Liver (tissue), 9 donors: ENCODE data around the gene PRSS57. TPM values are rescaled to one million over a fixed set of nuclear protein-coding genes. Genes with fewer than 3 reads are reported as not detected.

Source experiments
- DNase-seq: peaks from one replicate; pipeline ENCODE4 v3.0.0-alpha.2; 2017; ENCODE audit warnings: low spot score
- H3K27ac ChIP-seq, 2 donors: one replicate each; pipeline ENCODE4 v1.7.0; 2013; ENCODE audit warnings: inconsistent platforms in 2 of 2, low read length in 2 of 2, control low read depth in 1 of 2, low read depth in 1 of 2, mild to moderate bottlenecking in 1 of 2
- H3K27me3 ChIP-seq, 4 donors: one replicate each; pipeline versions ENCODE4 v1.6.1 to v1.7.0; 2013; ENCODE audit warnings: low read length in 3 of 4, inconsistent platforms in 1 of 4, mild to moderate bottlenecking in 1 of 4, moderate library complexity in 1 of 4; ENCODE audit not compliant: control insufficient read depth in 4 of 4, insufficient read depth in 4 of 4
- H3K36me3 ChIP-seq, 4 donors: one replicate each; pipeline versions ENCODE4 v1.6.1 to v1.7.0; 2013; ENCODE audit warnings: low read length in 3 of 4, mild to moderate bottlenecking in 3 of 4, low read depth in 1 of 4, moderate library complexity in 1 of 4; ENCODE audit not compliant: control insufficient read depth in 4 of 4, insufficient read depth in 3 of 4
- H3K4me1 ChIP-seq, 4 donors: one replicate each; pipeline versions ENCODE4 v1.6.1 to v1.7.0; 2013; ENCODE audit warnings: low read length in 3 of 4, mild to moderate bottlenecking in 3 of 4, moderate library complexity in 1 of 4; ENCODE audit not compliant: control insufficient read depth in 4 of 4, insufficient read depth in 4 of 4
- H3K4me3 ChIP-seq, 3 donors: one replicate each; pipeline versions ENCODE4 v1.6.1 to v1.7.0; 2013; ENCODE audit warnings: low read length in 3 of 3, control low read depth in 1 of 3, low read depth in 1 of 3, mild to moderate bottlenecking in 1 of 3
- H3K9ac ChIP-seq, 2 donors: one replicate each; pipeline ENCODE4 v1.7.0; 2013; ENCODE audit warnings: low read length in 2 of 2, mild to moderate bottlenecking in 2 of 2, moderate library complexity in 2 of 2, control low read depth in 1 of 2, low read depth in 1 of 2
- H3K9me3 ChIP-seq, 4 donors: one replicate each; pipeline versions ENCODE4 v1.6.1 to v1.7.0; 2013; ENCODE audit warnings: low read length in 3 of 4; ENCODE audit not compliant: control insufficient read depth in 4 of 4
- EGR1 ChIP-seq, 2 donors: IDR thresholded peaks; 2 replicates each; pipeline ENCODE4 v1.6.1; 2016 to 2018; ENCODE audit warnings: antibody characterized with exemption in 2 of 2, low read depth in 2 of 2
- FOXA1 ChIP-seq: IDR thresholded peaks from 2 replicates; pipeline ENCODE4 v1.6.1; 2016; ENCODE audit warnings: antibody characterized with exemption
- FOXA2 ChIP-seq: IDR thresholded peaks from 2 replicates; pipeline ENCODE4 v1.6.1; 2016; ENCODE audit warnings: antibody characterized with exemption
- HNF4G ChIP-seq: IDR thresholded peaks from 2 replicates; pipeline ENCODE4 v1.6.1; 2016; ENCODE audit warnings: antibody characterized with exemption
- REST ChIP-seq: IDR thresholded peaks from 2 replicates; pipeline ENCODE4 v1.6.1; 2016; ENCODE audit warnings: antibody characterized with exemption, mild to moderate bottlenecking
- YY1 ChIP-seq: IDR thresholded peaks from 2 replicates; pipeline ENCODE4 v1.6.1; 2016; ENCODE audit warnings: antibody characterized with exemption, mild to moderate bottlenecking
- ZBTB33 ChIP-seq: IDR thresholded peaks from 2 replicates; pipeline ENCODE4 v1.6.1; 2016; ENCODE audit warnings: antibody characterized with exemption
- WGBS: extraction: QIAGEN DNeasy Blood & Tissue Kit; methylation state at CpG from one replicate; pipeline ENCODE4 v1.1.7; 2013; 5-methylcytosine and 5-hydroxymethylcytosine counted together
- polyA plus RNA-seq, 2 donors: library from polyadenylated mRNA; stranded (reverse) in 1 of 2; unstranded in 1 of 2; fragments of 200-250 nt in 1 of 2; fragments of >200 nt in 1 of 2; fragmentation: Nextera tagmentation in 1 of 2; extraction: Ambion mirVana in 1 of 2; gene quantifications; one replicate each; pipeline versions ENCODE4 v1.2.1 to v1.2.3, GENCODE V29; 2013 to 2015
- total RNA-seq, 2 donors: library from RNA; depleted of rRNA; stranded (reverse); fragments of >200 nt; gene quantifications; one replicate each; pipeline ENCODE4 v1.2.3, GENCODE V29; 2014
- donor health status: healthy.
- donor health status: healthy.
- donor health status: healthy.
- donor health status: healthy.
- donor health status: healthy.

Gene PRSS57
- total and polyA plus RNA-seq, 4 donors, result 0.10 to 12.1 TPM; not detected in 2

GRCh38 chr19:638906-639252 is 56.4 kb downstream of the PRSS57 start:
- no peak overlapping the region for H3K27ac ChIP-seq
- no peaks in the 10 kb centered on the region for H3K9me3 ChIP-seq
- no peak overlapping the region for H3K4me3 ChIP-seq
- WGBS, result 82% methylated on average over 17 of the region's 17 CpGs
- DNase-seq, result no peak
- no peak overlapping the region for H3K9ac ChIP-seq
- H3K27me3 ChIP-seq, result no peaks in the 10 kb centered on the region
- TF ChIP-seq EGR1 (IDR thresholded peaks at IDR 0.05; ENCODE audit: low read depth in 2 of 2) (no peak), YY1 (no peak), REST (no peak), FOXA1 (no peak), ZBTB33 (no peak), HNF4G (no peak), FOXA2 (no peak)
- peaks cover 6 to 13% (median 8%) of the 10 kb centered on the region in 4 donors for H3K4me1 ChIP-seq
- H3K36me3 ChIP-seq, result no peaks in the 10 kb centered on the region

Other genes with a start within 250 kb of the PRSS57 start
- gene SHC2, start 234.4 kb downstream of the PRSS57 start, total RNA-seq, result 10 to 100 TPM; 15.6 to 28.7 TPM
- gene SHC2, start 234.4 kb downstream of the PRSS57 start, polyA plus RNA-seq, result 10 to 100 TPM; 17.3 to 43.0 TPM
- under 1 TPM; 0.17 to 0.23 TPM for gene MADCAM1, start 199.0 kb downstream of the PRSS57 start, total RNA-seq
- under 1 TPM; 0.25 to 0.32 TPM for gene MADCAM1, start 199.0 kb downstream of the PRSS57 start, polyA plus RNA-seq
- 10 to 100 TPM; 15.1 to 15.5 TPM for gene TPGS1, start 188.0 kb downstream of the PRSS57 start, total RNA-seq
- gene TPGS1, start 188.0 kb downstream of the PRSS57 start, polyA plus RNA-seq, result 10 to 100 TPM in 1 of 2 donors, 1 to 10 TPM in 1; 1.7 to 14.3 TPM
- 10 to 100 TPM; 29.6 to 83.8 TPM for gene CDC34, start 163.7 kb downstream of the PRSS57 start, total RNA-seq
- gene CDC34, start 163.7 kb downstream of the PRSS57 start, polyA plus RNA-seq, result 10 to 100 TPM; 19.2 to 53.9 TPM
- gene GZMM, start 151.4 kb downstream of the PRSS57 start, total RNA-seq, result 1 to 10 TPM; 1.0 to 1.1 TPM
- gene GZMM, start 151.4 kb downstream of the PRSS57 start, polyA plus RNA-seq, result 1 to 10 TPM in 1 of 2 donors, under 1 TPM in 1; 0.28 to 1.3 TPM
- gene BSG, start 122.9 kb downstream of the PRSS57 start, total RNA-seq, result 100 to 1,000 TPM in 1 of 2 donors, 10 to 100 TPM in 1; 80.4 to 367 TPM
- gene BSG, start 122.9 kb downstream of the PRSS57 start, polyA plus RNA-seq, result 100 to 1,000 TPM; 146 to 152 TPM
- under 1 TPM; 0.05 to 0.17 TPM for gene HCN2, start 105.6 kb downstream of the PRSS57 start, total RNA-seq
- gene HCN2, start 105.6 kb downstream of the PRSS57 start, polyA plus RNA-seq, result under 1 TPM in 1 of 2 donors, not detected in 1; 0.13 TPM
- 10 to 100 TPM; 16.0 to 33.0 TPM for gene POLRMT, start 61.9 kb downstream of the PRSS57 start, total RNA-seq
- gene POLRMT, start 61.9 kb downstream of the PRSS57 start, polyA plus RNA-seq, result 10 to 100 TPM; 37.2 to 41.4 TPM
- gene FGF22, start 55.6 kb downstream of the PRSS57 start, total RNA-seq, result under 1 TPM in 1 of 2 donors, not detected in 1; 0.08 TPM
- gene FGF22, start 55.6 kb downstream of the PRSS57 start, polyA plus RNA-seq, result not detected
- 10 to 100 TPM; 16.7 to 29.1 TPM for gene RNF126, start 32.2 kb downstream of the PRSS57 start, total RNA-seq
- 10 to 100 TPM; 19.1 to 32.7 TPM for gene RNF126, start 32.2 kb downstream of the PRSS57 start, polyA plus RNA-seq
- gene FSTL3, start 19.1 kb downstream of the PRSS57 start, total RNA-seq, result 1 to 10 TPM; 5.7 to 8.4 TPM
- 1 to 10 TPM; 2.2 to 6.3 TPM for gene FSTL3, start 19.1 kb downstream of the PRSS57 start, polyA plus RNA-seq
- 1 to 10 TPM; 3.8 to 4.8 TPM for gene PALM, start 13.5 kb upstream of the PRSS57 start, total RNA-seq
- 1 to 10 TPM in 1 of 2 donors, under 1 TPM in 1; 0.92 to 5.1 TPM for gene PALM, start 13.5 kb upstream of the PRSS57 start, polyA plus RNA-seq
- under 1 TPM in 1 of 2 donors, not detected in 1; 0.08 TPM for gene MISP, start 55.7 kb upstream of the PRSS57 start, total RNA-seq
- under 1 TPM in 1 of 2 donors, not detected in 1; 0.05 TPM for gene MISP, start 55.7 kb upstream of the PRSS57 start, polyA plus RNA-seq
- 100 to 1,000 TPM in 1 of 2 donors, 10 to 100 TPM in 1; 98.1 to 147 TPM for gene PTBP1, start 102.0 kb upstream of the PRSS57 start, total RNA-seq
- gene PTBP1, start 102.0 kb upstream of the PRSS57 start, polyA plus RNA-seq, result 10 to 100 TPM; 72.9 to 76.5 TPM
- 1 to 10 TPM in 1 of 2 donors, not detected in 1; 3.1 TPM for gene PLPPR3, start 126.5 kb upstream of the PRSS57 start, total RNA-seq
- gene PLPPR3, start 126.5 kb upstream of the PRSS57 start, polyA plus RNA-seq, result not detected
- gene AZU1, start 132.4 kb upstream of the PRSS57 start, total RNA-seq, result 10 to 100 TPM in 1 of 2 donors, under 1 TPM in 1; 0.08 to 20.2 TPM
- 1 to 10 TPM in 1 of 2 donors, under 1 TPM in 1; 0.24 to 1.8 TPM for gene AZU1, start 132.4 kb upstream of the PRSS57 start, polyA plus RNA-seq
- gene PRTN3, start 145.5 kb upstream of the PRSS57 start, total RNA-seq, result 100 to 1,000 TPM in 1 of 2 donors, under 1 TPM in 1; 0.17 to 225 TPM
- 1 to 10 TPM in 1 of 2 donors, under 1 TPM in 1; 0.67 to 2.7 TPM for gene PRTN3, start 145.5 kb upstream of the PRSS57 start, polyA plus RNA-seq
- 10 to 100 TPM in 1 of 2 donors, under 1 TPM in 1; 0.17 to 37.4 TPM for gene ELANE, start 156.9 kb upstream of the PRSS57 start, total RNA-seq
- 1 to 10 TPM in 1 of 2 donors, under 1 TPM in 1; 0.88 to 2.7 TPM for gene ELANE, start 156.9 kb upstream of the PRSS57 start, polyA plus RNA-seq
- 10 to 100 TPM; 13.2 to 14.1 TPM for gene CFD, start 164.2 kb upstream of the PRSS57 start, total RNA-seq
- gene CFD, start 164.2 kb upstream of the PRSS57 start, polyA plus RNA-seq, result 10 to 100 TPM in 1 of 2 donors, 1 to 10 TPM in 1; 4.5 to 20.2 TPM
- 10 to 100 TPM; 39.7 to 42.3 TPM for gene MED16, start 197.7 kb upstream of the PRSS57 start, total RNA-seq
- 10 to 100 TPM; 30.6 to 50.5 TPM for gene MED16, start 197.7 kb upstream of the PRSS57 start, polyA plus RNA-seq
- not detected for gene RNU6-9, start 198.0 kb upstream of the PRSS57 start, total RNA-seq
- gene RNU6-9, start 198.0 kb upstream of the PRSS57 start, polyA plus RNA-seq, result not detected
- gene R3HDM4, start 217.8 kb upstream of the PRSS57 start, total RNA-seq, result 10 to 100 TPM; 17.4 to 72.4 TPM
- gene R3HDM4, start 217.8 kb upstream of the PRSS57 start, polyA plus RNA-seq, result 10 to 100 TPM; 14.1 to 23.0 TPM
- gene KISS1R, start 221.9 kb upstream of the PRSS57 start, total RNA-seq, result not detected
- gene KISS1R, start 221.9 kb upstream of the PRSS57 start, polyA plus RNA-seq, result not detected
- 10 to 100 TPM in 1 of 2 donors, 1 to 10 TPM in 1; 5.2 to 42.4 TPM for gene ARID3A, start 230.6 kb upstream of the PRSS57 start, total RNA-seq
- gene ARID3A, start 230.6 kb upstream of the PRSS57 start, polyA plus RNA-seq, result 1 to 10 TPM in 1 of 2 donors, under 1 TPM in 1; 0.74 to 1.0 TPM